ENCODE results near the gene KCNQ1. TPM values are rescaled to one million over a fixed set of nuclear protein-coding genes. Genes with fewer than 3 reads are reported as not detected.

KCNQ1 gene
- total RNA-seq, 1 donor from 2014 or later: 52.9 TPM

- ATAC-seq: no peak
- no peak overlapping the region for H3K4me3 ChIP-seq
- H3K27ac ChIP-seq: no peak overlapping the region
- intact Hi-C loops (cut with DNase I): no loop called here
- TF ChIP-seq CTCF (IDR thresholded peaks at IDR 0.05): no peak
- H3K4me1 ChIP-seq: no peaks in the 10 kb centered on the region
- H3K9me3 ChIP-seq: no peaks in the 10 kb centered on the region
- H3K27me3 ChIP-seq: no peaks in the 10 kb centered on the region
- no peaks in the 10 kb centered on the region for H3K36me3 ChIP-seq
- DNase-seq: peak; percentile 62
These were observed 137.6 kb downstream of the KCNQ1 start for GRCh38 chr11:2582351-2582945.

- intact Hi-C loops (cut with DNase I): no loop called here
- Histone ChIP-seq H3K36me3 (no peaks in the 10 kb centered on the region), H3K9me3 (no peaks in the 10 kb centered on the region), H3K27me3 (no peaks in the 10 kb centered on the region), H3K27ac (no peak overlapping the region), H3K4me1 (no peaks in the 10 kb centered on the region), H3K4me3 (no peak overlapping the region)
- DNase-seq (peak; percentile 60), ATAC-seq (no peak)
- no peak for TF ChIP-seq CTCF (IDR thresholded peaks at IDR 0.05)
These were observed 138.3 kb downstream of the KCNQ1 start for GRCh38 chr11:2582946-2583604.

- intact Hi-C loops (cut with DNase I): no loop called here
- no peaks in the 10 kb centered on the region for H3K4me1 ChIP-seq
- H3K27me3 ChIP-seq: no peaks in the 10 kb centered on the region
- DNase-seq (no peak), ATAC-seq (no peak)
- H3K4me3 ChIP-seq: no peak overlapping the region
- TF ChIP-seq CTCF (IDR thresholded peaks at IDR 0.05): no peak
- no peaks in the 10 kb centered on the region for H3K36me3 ChIP-seq
- H3K27ac ChIP-seq: no peak overlapping the region
- H3K9me3 ChIP-seq: no peaks in the 10 kb centered on the region
These were observed 138.8 kb downstream of the KCNQ1 start for GRCh38 chr11:2583605-2583958.

- no peaks in the 10 kb centered on the region for H3K36me3 ChIP-seq
- DNase-seq (no peak), ATAC-seq (no peak)
- H3K27ac ChIP-seq: no peak overlapping the region
- no peak overlapping the region for H3K4me3 ChIP-seq
- intact Hi-C loops (cut with DNase I): no loop called here
- H3K9me3 ChIP-seq: no peaks in the 10 kb centered on the region
- no peak for TF ChIP-seq CTCF (IDR thresholded peaks at IDR 0.05)
- H3K27me3 ChIP-seq: no peaks in the 10 kb centered on the region
- no peaks in the 10 kb centered on the region for H3K4me1 ChIP-seq
These were observed 139.6 kb downstream of the KCNQ1 start for GRCh38 chr11:2584434-2584811.

GRCh38 chr11:2584812-2585565, 140.2 kb downstream of the KCNQ1 start:
- Histone ChIP-seq H3K9me3 (no peaks in the 10 kb centered on the region), H3K36me3 (no peaks in the 10 kb centered on the region), H3K27ac (no peak overlapping the region), H3K4me3 (no peak overlapping the region), H3K4me1 (no peaks in the 10 kb centered on the region), H3K27me3 (no peaks in the 10 kb centered on the region)
- DNase-seq (peak; percentile 59), ATAC-seq (no peak)
- TF ChIP-seq CTCF (IDR thresholded peaks at IDR 0.05): no peak
- intact Hi-C loops (cut with DNase I): no loop called here

Measured in upper lobe of right lung (tissue), 1 donor.